ENCODE data around the gene BEX3.

GRCh38 chrX:103406256-103406655, 29.9 kb downstream of the BEX3 start:
- no peak for TF ChIP-seq EZH2 (IDR thresholded peaks at IDR 0.05; ENCODE audit: borderline replicate concordance, low read length)
- TF ChIP-seq, protein P1, sequence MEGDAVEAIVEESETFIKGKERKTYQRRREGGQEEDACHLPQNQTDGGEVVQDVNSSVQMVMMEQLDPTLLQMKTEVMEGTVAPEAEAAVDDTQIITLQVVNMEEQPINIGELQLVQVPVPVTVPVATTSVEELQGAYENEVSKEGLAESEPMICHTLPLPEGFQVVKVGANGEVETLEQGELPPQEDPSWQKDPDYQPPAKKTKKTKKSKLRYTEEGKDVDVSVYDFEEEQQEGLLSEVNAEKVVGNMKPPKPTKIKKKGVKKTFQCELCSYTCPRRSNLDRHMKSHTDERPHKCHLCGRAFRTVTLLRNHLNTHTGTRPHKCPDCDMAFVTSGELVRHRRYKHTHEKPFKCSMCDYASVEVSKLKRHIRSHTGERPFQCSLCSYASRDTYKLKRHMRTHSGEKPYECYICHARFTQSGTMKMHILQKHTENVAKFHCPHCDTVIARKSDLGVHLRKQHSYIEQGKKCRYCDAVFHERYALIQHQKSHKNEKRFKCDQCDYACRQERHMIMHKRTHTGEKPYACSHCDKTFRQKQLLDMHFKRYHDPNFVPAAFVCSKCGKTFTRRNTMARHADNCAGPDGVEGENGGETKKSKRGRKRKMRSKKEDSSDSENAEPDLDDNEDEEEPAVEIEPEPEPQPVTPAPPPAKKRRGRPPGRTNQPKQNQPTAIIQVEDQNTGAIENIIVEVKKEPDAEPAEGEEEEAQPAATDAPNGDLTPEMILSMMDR (IDR thresholded peaks at IDR 0.05; ENCODE audit: low read length): no peak
